OCI-LY1 (cell line): ENCODE results near the gene IL18BP.

ENCODE experiments used
- EZH2 ChIP-seq: fragments of 200-600 bp; sonication (generic), shearing (Covaris generic); IDR thresholded peaks from 2 replicates; pipeline ENCODE4 v1.8.0; 2017; ENCODE audit warnings: borderline replicate concordance, mixed run types, mild to moderate bottlenecking, antibody characterized with exemption, low read length, moderate library complexity, mixed read lengths
- TF ChIP-seq, protein P1 (sequence below): fragments of 200-600 bp; sonication (generic), shearing (Covaris generic); IDR thresholded peaks from 2 replicates; pipeline ENCODE4 v1.5.1; 2017; ENCODE audit warnings: mild to moderate bottlenecking, antibody characterized with exemption, low read length, moderate library complexity, mixed read lengths

DNA sequence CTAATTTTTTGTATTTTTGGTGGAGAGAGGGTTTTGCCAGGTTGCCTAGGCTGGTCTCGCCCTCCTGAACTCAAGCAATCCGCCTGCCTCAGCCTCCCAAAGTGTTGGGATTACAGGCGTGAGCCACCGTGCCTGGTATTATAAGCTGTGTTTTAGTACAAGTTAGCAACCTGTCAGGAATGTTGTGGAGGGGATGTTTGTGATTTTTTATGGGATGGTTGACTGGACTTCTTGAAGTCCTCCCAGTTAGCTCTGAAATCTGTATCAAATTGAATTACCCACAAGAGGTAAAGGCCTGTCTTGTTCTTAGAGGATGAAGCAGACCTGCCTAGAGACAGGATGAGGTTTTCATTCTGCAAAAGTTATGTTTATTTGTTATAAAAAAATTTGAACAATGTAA is 34.1 kb upstream of the IL18BP start:
- TF ChIP-seq, protein P1, sequence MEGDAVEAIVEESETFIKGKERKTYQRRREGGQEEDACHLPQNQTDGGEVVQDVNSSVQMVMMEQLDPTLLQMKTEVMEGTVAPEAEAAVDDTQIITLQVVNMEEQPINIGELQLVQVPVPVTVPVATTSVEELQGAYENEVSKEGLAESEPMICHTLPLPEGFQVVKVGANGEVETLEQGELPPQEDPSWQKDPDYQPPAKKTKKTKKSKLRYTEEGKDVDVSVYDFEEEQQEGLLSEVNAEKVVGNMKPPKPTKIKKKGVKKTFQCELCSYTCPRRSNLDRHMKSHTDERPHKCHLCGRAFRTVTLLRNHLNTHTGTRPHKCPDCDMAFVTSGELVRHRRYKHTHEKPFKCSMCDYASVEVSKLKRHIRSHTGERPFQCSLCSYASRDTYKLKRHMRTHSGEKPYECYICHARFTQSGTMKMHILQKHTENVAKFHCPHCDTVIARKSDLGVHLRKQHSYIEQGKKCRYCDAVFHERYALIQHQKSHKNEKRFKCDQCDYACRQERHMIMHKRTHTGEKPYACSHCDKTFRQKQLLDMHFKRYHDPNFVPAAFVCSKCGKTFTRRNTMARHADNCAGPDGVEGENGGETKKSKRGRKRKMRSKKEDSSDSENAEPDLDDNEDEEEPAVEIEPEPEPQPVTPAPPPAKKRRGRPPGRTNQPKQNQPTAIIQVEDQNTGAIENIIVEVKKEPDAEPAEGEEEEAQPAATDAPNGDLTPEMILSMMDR: no peak
- TF ChIP-seq EZH2: no peak
